GM06990 (cell line): ENCODE measurements around the gene PCDHA5.
"Not testable (repeated sequence)": the region's sequence is repeated elsewhere in the genome, so short reads cannot be mapped to it uniquely, and the experiment has no call there.

Source experiments
- DNase-seq: peaks from one replicate; pipeline ENCODE4 v3.0.0-alpha.2; 2011; ENCODE audit not compliant: insufficient read length; ENCODE audit errors: extremely low read depth
- H3K27me3 ChIP-seq: replicated peaks from 2 replicates; pipeline ENCODE4 v1.6.0; 2011; ENCODE audit warnings: low read length; ENCODE audit not compliant: control insufficient read depth, insufficient read depth
- H3K36me3 ChIP-seq: 2 replicates; pipeline ENCODE4 v1.5.1; 2011; ENCODE audit warnings: low read length; ENCODE audit not compliant: control insufficient read depth, insufficient read depth
- H3K4me3 ChIP-seq: replicated peaks from 2 replicates; pipeline ENCODE4 v1.5.1; 2011; ENCODE audit warnings: low read depth, mild to moderate bottlenecking, control low read depth, low read length
- CTCF ChIP-seq: IDR thresholded peaks from 2 replicates; pipeline ENCODE4 v1.5.1; 2011; ENCODE audit warnings: low read length, control low read depth, mild to moderate bottlenecking, inconsistent platforms; ENCODE audit not compliant: insufficient read depth, poor library complexity, severe bottlenecking

Gene PCDHA5

GRCh38 chr5:140794595-140795258 is 26.7 kb upstream of the PCDHA5 start, which contains the start of gene PCDHA2:
TSS of gene PCDHA2 (plus strand) at chr5:140794852.
- no peaks in the 10 kb centered on the region for H3K36me3 ChIP-seq
- no peak for DNase-seq
- TF ChIP-seq CTCF = no peak
- no peaks in the 10 kb centered on the region for H3K27me3 ChIP-seq
- H3K4me3 ChIP-seq = no peak within 1 kb of the TSS

GRCh38 chr5:140795259-140795641 is 26.2 kb upstream of the PCDHA5 start:
- H3K4me3 ChIP-seq = no peak overlapping the region
- DNase-seq = no peak
- H3K36me3 ChIP-seq = no peaks in the 10 kb centered on the region
- TF ChIP-seq CTCF = no peak
- H3K27me3 ChIP-seq = no peaks in the 10 kb centered on the region

DNA sequence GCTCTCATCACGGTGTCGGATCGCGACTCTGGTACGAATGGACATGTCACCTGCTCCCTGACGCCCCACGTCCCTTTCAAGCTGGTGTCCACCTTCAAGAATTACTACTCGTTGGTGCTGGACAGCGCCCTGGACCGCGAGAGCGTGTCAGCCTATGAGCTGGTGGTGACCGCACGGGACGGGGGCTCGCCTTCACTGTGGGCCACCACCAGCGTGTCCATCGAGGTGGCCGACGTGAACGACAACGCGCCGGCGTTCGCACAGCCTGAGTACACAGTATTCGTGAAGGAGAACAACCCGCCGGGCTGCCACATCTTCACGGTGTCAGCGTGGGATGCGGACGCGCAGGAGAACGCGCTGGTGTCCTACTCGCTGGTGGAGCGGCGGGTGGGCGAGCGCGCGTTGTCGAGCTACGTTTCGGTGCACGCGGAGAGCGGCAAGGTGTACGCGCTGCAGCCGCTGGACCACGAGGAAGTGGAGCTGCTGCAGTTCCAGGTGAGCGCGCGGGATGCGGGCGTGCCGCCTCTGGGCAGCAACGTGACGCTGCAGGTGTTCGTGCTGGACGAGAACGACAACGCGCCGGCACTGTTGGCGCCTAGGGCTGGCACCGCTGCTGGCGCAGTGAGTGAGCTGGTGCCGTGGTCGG is 25.2 kb upstream of the PCDHA5 start:
- DNase-seq, H3K36me3 ChIP-seq, H3K4me3 ChIP-seq, H3K27me3 ChIP-seq: not testable (repeated sequence)

DNA sequence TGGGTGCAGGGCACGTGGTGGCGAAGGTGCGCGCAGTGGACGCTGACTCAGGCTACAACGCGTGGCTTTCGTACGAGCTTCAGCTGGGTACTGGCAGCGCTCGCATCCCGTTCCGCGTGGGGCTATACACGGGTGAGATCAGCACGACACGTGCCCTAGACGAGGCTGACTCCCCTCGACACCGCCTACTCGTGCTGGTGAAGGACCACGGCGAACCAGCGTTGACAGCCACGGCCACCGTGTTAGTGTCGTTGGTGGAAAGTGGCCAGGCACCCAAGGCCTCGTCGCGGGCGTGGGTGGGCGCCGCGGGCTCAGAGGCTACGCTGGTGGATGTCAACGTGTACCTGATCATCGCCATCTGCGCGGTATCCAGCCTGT is 24.7 kb upstream of the PCDHA5 start:
- no peaks in the 10 kb centered on the region for H3K36me3 ChIP-seq
- TF ChIP-seq CTCF = no peak
- no peak for DNase-seq
- H3K27me3 ChIP-seq = no peaks in the 10 kb centered on the region
- H3K4me3 ChIP-seq = no peak overlapping the region

GRCh38 chr5:140800816-140801493 is 20.5 kb upstream of the PCDHA5 start, which contains the start of gene PCDHA3:
TSS of gene PCDHA3 (plus strand) at chr5:140801057.
- no peak for DNase-seq
- no peak for TF ChIP-seq CTCF
- H3K27me3 ChIP-seq = no peaks in the 10 kb centered on the region
- no peak within 1 kb of the TSS for H3K4me3 ChIP-seq
- H3K36me3 ChIP-seq = no peaks in the 10 kb centered on the region

DNA sequence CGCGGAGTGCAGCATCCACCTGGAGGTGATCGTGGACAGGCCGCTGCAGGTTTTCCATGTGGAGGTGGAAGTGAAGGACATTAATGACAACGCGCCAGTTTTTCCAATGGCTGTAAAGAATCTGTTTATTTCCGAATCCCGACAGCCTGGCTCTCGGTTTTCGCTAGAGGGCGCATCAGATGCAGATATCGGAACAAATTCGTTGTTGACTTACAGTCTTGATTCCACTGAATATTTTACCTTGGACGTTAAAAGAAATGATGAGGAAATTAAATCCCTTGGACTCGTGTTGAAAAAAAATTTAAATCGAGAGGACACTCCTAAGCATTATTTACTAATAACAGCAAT is 19.9 kb upstream of the PCDHA5 start:
- no peak for DNase-seq
- no peak overlapping the region for H3K4me3 ChIP-seq
- H3K36me3 ChIP-seq = no peaks in the 10 kb centered on the region
- no peaks in the 10 kb centered on the region for H3K27me3 ChIP-seq
- no peak for TF ChIP-seq CTCF

- H3K27me3 ChIP-seq, DNase-seq, H3K36me3 ChIP-seq, H3K4me3 ChIP-seq: not testable (repeated sequence)
Observed at GRCh38 chr5:140802381-140802780, 19.0 kb upstream of the PCDHA5 start.
